GM12878 (cell line): ENCODE measurements around the gene MDC1. TPM values are rescaled to one million over a fixed set of nuclear protein-coding genes. Genes with fewer than 3 reads are reported as not detected.

Experiments used
- ATAC-seq: fragments of 200-7000 bp; cut with Tn5 transposase; 3 replicates; pipeline ENCODE4 v1.9.1; 2020; ENCODE audit warnings: mild to moderate bottlenecking, moderate library complexity
- BruUV-seq: library from RNA; stranded (reverse); fragments of 400-500 nt; replicated peaks from 2 replicates; lab custom pipeline; 2021; lab: Mats Ljungman, UMichigan
- CTCF ChIA-PET: fragments of 300-600 bp; sonication (Branson Sonifier 250); formaldehyde crosslinking; extraction: SDS; loops from one replicate; lab custom pipeline; 2021; ENCODE audit warnings: inconsistent platforms; lab: Yijun Ruan, JAX
- POLR2A ChIA-PET: fragments of 350-600 bp; formaldehyde crosslinking; extraction: SDS; loops from one replicate; lab custom pipeline; 2021; ENCODE audit warnings: inconsistent platforms; lab: Charles Lee
- RAD21 ChIA-PET: fragments of 300-600 bp; sonication (Branson Sonifier 250); formaldehyde crosslinking; loops from one replicate; lab custom pipeline; 2023; ENCODE audit warnings: antibody characterized with exemption; ENCODE audit not compliant: unreplicated experiment; lab: Charles Lee
- SMC1A ChIA-PET: fragments of 300-600 bp; sonication (Branson Sonifier 250); formaldehyde crosslinking; loops from one replicate; lab custom pipeline; 2023; ENCODE audit not compliant: unreplicated experiment, uncharacterized antibody; lab: Charles Lee
- DNase-seq: peaks from one replicate; pipeline ENCODE4 v3.0.0-alpha.2; 2011; ENCODE audit warnings: low read depth, low spot score
- FAIRE-seq: peaks from 3 replicates; lab custom pipeline; 2011; peaks lifted over from hg19 to GRCh38; lab: Jason Lieb, UNC
- H2AFZ ChIP-seq: 2 replicates; pipeline ENCODE4 v1.6.0; 2011; ENCODE audit warnings: low read depth, low read length, control low read depth; ENCODE audit not compliant: control insufficient read depth
- H3K27ac ChIP-seq: 2 replicates; pipeline ENCODE4 v1.5.1; 2011; ENCODE audit warnings: control low read depth; ENCODE audit not compliant: control insufficient read depth, insufficient read depth
- H3K27me3 ChIP-seq, 2 experiments: replicated peaks in 1 of 2; 2 replicates each; pipeline versions ENCODE4 v1.6.0 to v1.6.1; 2011; ENCODE audit warnings: low read length in 1 of 2; ENCODE audit not compliant: control insufficient read depth in 2 of 2, insufficient read depth in 2 of 2
- H3K36me3 ChIP-seq, 2 experiments: 2 replicates each; pipeline ENCODE4 v1.5.1; 2011; ENCODE audit warnings: low read length in 1 of 2; ENCODE audit not compliant: control insufficient read depth in 2 of 2, insufficient read depth in 2 of 2
- H3K4me1 ChIP-seq: 2 replicates; pipeline ENCODE4 v1.6.1; 2011; ENCODE audit warnings: mild to moderate bottlenecking, low read length, moderate library complexity, mixed read lengths; ENCODE audit not compliant: control insufficient read depth, insufficient read depth
- H3K4me2 ChIP-seq: 2 replicates; pipeline ENCODE4 v1.6.0; 2011; ENCODE audit warnings: control low read depth; ENCODE audit not compliant: control insufficient read depth, insufficient read depth
- H3K4me3 ChIP-seq: fragments of 200-600 bp; sonication (generic); 2 replicates; pipeline ENCODE4 v1.5.1; 2016
- H3K79me2 ChIP-seq: 2 replicates; pipeline ENCODE4 v1.6.0; 2011; ENCODE audit warnings: low read length; ENCODE audit not compliant: control insufficient read depth, insufficient read depth
- H3K9ac ChIP-seq: 2 replicates; pipeline ENCODE4 v1.8.0; 2011; ENCODE audit warnings: low read length, control low read depth, mixed read lengths; ENCODE audit not compliant: control insufficient read depth, insufficient read depth
- H3K9me3 ChIP-seq: replicated peaks from 3 replicates; pipeline ENCODE4 v1.5.1; 2011; ENCODE audit warnings: mild to moderate bottlenecking, low read length; ENCODE audit not compliant: control insufficient read depth, insufficient read depth
- H4K20me1 ChIP-seq: 2 replicates; pipeline ENCODE4 v1.6.0; 2011; ENCODE audit not compliant: control insufficient read depth, insufficient read depth
- EGR1 ChIP-seq, 2 experiments: IDR thresholded peaks; 1 replicate in 1 of 2; 2 replicates in 1 of 2; pipeline ENCODE4 v1.6.1; 2011 to 2012; ENCODE audit warnings: low read depth in 2 of 2, low read length in 2 of 2, borderline replicate concordance in 1 of 2, mild to moderate bottlenecking in 1 of 2, moderate library complexity in 1 of 2
- MEF2B ChIP-seq: fragments of 450-650 bp; IDR thresholded peaks from 2 replicates; pipeline ENCODE4 v1.6.1; 2018; ENCODE audit warnings: mild to moderate bottlenecking, moderate library complexity; ENCODE audit not compliant: partially characterized antibody, poor library complexity, severe bottlenecking
- NR2C2 ChIP-seq: IDR thresholded peaks from 2 replicates; pipeline ENCODE4 v1.6.1; 2011; ENCODE audit warnings: borderline replicate concordance, low read depth; ENCODE audit not compliant: control insufficient read depth, insufficient read length
- POLR2AphosphoS2 ChIP-seq: IDR thresholded peaks from 2 replicates; pipeline ENCODE4 v1.6.1; 2011; ENCODE audit warnings: low read depth, mild to moderate bottlenecking, low read length, improper control_type of control experiment, moderate library complexity
- RAD21 ChIP-seq: IDR thresholded peaks from 2 replicates; pipeline ENCODE4 v1.6.1; 2011; ENCODE audit warnings: mild to moderate bottlenecking, low read depth, low read length, moderate library complexity; ENCODE audit not compliant: insufficient read depth
- WGBS: methylation state at CpG from one replicate; pipeline ENCODE4 v1.1.6; 2016; ENCODE audit warnings: low lambda C conversion rate; ENCODE audit not compliant: insufficient replicate concordance, insufficient coverage; ENCODE audit errors: missing lambda C conversion rate; 5-methylcytosine and 5-hydroxymethylcytosine counted together
- in situ Hi-C: fragments of 300-500 bp; cut with MboI; formaldehyde crosslinking; loops from 9 replicates; pipeline ENCODE4 v1.14.3; 2018; ENCODE audit warnings: mixed read lengths
- intact Hi-C: fragments of 100-400 bp; cut with micrococcal nuclease; formaldehyde crosslinking; loops from one replicate; pipeline ENCODE4 v1.14.2; 2022; ENCODE audit not compliant: unreplicated experiment
- polyA plus RNA-seq, 11 experiments: library from polyadenylated mRNA; depleted of rRNA in 4 of 11; unstranded in 6 of 11; stranded (reverse) in 5 of 11; fragments of >200 nt; fragmentation: Nextera tagmentation in 4 of 11; fragmentation: Illumina TruSeq in 1 of 11; extraction: Ambion mirVana in 4 of 11; extraction: Trizol in 1 of 11; gene quantifications; 1 replicate in 1 of 11; 2 replicates in 10 of 11; pipeline versions ENCODE4 v1.2.1 to v1.2.3, GENCODE V29; 2011 to 2016; ENCODE audit warnings: inconsistent platforms in 2 of 11, missing spikeins in 2 of 11, low read depth in 1 of 11
- total RNA-seq, 4 experiments: library from RNA; depleted of rRNA in 3 of 4; stranded (reverse); fragments of >200 nt in 3 of 4; fragmentation: Illumina TruSeq in 1 of 4; extraction: Trizol in 1 of 4; gene quantifications; 2 replicates each; pipeline versions ENCODE4 v1.2.1 to v1.2.3, GENCODE V29; 2013 to 2021
- TF ChIP-seq, protein P1 (sequence below): fragments of 450-650 bp; formaldehyde crosslinking; IDR thresholded peaks from 2 replicates; pipeline ENCODE4 v1.5.0; 2022; ENCODE audit warnings: mild to moderate bottlenecking, missing genetic modification characterization
- TF ChIP-seq, protein P2 (sequence below): fragments of 450-650 bp; IDR thresholded peaks from 2 replicates; pipeline ENCODE4 v1.6.1; 2017; ENCODE audit warnings: low read depth, mild to moderate bottlenecking, moderate library complexity
- TF ChIP-seq, protein P3 (sequence below): fragments of 450-650 bp; IDR thresholded peaks from 2 replicates; pipeline ENCODE4 v1.6.1; 2016; ENCODE audit warnings: mild to moderate bottlenecking, moderate library complexity, borderline replicate concordance

MDC1 gene
- total and polyA plus RNA-seq, 10 of the 15 experiments (the other 5 are each of a cell fraction or from before 2014, with no cell fraction given), result 5.1 to 62.5 (median 22.4) TPM

DNA sequence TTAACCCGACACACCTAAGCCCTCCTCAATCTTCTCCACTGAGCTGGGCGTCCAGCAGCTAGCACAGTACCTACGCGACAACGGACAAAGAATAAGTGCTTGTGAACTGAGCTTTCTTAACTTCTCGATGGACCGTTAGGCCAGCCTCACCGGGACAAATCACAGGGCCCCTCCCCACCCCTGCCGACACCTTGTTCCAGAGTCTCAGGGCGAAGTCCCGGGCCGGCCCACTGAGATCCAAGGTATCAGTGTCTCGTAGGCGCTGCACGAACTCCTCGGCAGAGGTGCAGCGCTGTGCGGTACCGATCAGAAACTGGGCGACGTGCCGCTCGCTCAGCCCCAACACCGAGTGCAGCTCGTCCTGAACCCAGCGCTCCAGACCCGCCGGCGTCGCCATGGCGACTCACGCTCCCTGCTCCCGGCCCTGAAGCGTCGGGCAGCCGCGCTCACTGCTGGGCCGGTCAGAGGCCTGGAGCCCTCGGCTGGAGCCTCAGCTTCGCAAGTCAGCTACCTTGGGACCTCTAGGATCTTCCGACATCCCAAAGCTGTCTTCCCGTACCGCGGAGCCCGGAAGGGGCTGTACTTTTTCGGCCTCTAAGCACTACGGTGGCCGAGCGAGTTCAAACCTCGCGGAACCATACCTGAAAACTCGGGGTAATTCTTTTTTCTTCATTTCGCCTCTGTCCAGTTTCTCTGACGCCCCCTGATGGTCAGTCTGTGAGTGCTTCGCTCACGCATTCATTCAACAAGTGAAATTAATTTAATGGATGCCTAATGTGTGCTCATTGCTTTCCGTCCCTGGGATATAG is 44.4 kb downstream of the MDC1 start, which contains the start of gene DHX16:
TSS of gene DHX16 (minus strand) at position 562 of the 809 bp plus-strand sequence. CDS start at position 397, 165 bp downstream.
- SMC1A ChIA-PET, result interaction anchor here (0.5 to 2.4 kb wide), 17 partner anchors 9 to 211 kb away, joined by 3 to 20 read pairs (median 4); partner anchors contain the start of genes MRPS18B and PPP1R10
- under 1% methylated on average over 57 of the region's 57 CpGs for WGBS
- Histone ChIP-seq H4K20me1 (no peaks in the 10 kb centered on the region), H3K9ac (peak within 1 kb of the TSS; percentile 90), H3K4me2 (peak within 1 kb of the TSS; percentile 81), H3K36me3 (peaks cover 8 to 19% of the 10 kb centered on the region in 2 experiments), H3K79me2 (peaks cover 14% of the 10 kb centered on the region), H3K9me3 (no peaks in the 10 kb centered on the region), H3K27ac (peak within 1 kb of the TSS; percentile 79), H3K27me3 (no peaks in the 10 kb centered on the region), H3K4me1 (peaks cover 8% of the 10 kb centered on the region), H2AFZ (peak within 1 kb of the TSS; percentile 95), H3K4me3 (peak within 1 kb of the TSS; percentile 99)
- CTCF ChIA-PET, result interaction anchor here (0.8 to 7.7 kb wide), 25 partner anchors 9 to 415 kb away, joined by 3 to 67 read pairs (median 4); partner anchors contain the start of genes C6orf136, MRPS18B, TUBB and VARS2
- FAIRE-seq (peak; percentile 100), DNase-seq (peak; percentile 90), ATAC-seq (peak; percentile 90)
- in situ Hi-C loops, result loop anchor here (5.0 kb wide), 1 partner anchor 190 kb away; no protein-coding TSS in a partner anchor
- RAD21 ChIA-PET, result interaction anchor here (0.7 to 14.2 kb wide), 14 partner anchors 16 to 191 kb away, joined by 3 to 232 read pairs (median 4); partner anchors contain the start of genes ATAT1, MDC1, NRM and PRR3
- POLR2A ChIA-PET, result interaction anchor here (0.6 to 4.0 kb wide), 12 partner anchors 9 to 350 kb away, joined by 3 to 16 read pairs (median 3); no protein-coding TSS in a partner anchor
- intact Hi-C loops, result loop anchor here (1.0 to 5.0 kb wide), 4 partner anchors 26 to 190 kb away; partner anchors contain the start of genes C6orf136, MRPS18B and PPP1R10
- TSS peak; percentile 66 for BruUV-seq
- no peak for TF ChIP-seq MEF2B
- TF ChIP-seq RAD21, result peak; percentile 64
- TF ChIP-seq, protein P1, sequence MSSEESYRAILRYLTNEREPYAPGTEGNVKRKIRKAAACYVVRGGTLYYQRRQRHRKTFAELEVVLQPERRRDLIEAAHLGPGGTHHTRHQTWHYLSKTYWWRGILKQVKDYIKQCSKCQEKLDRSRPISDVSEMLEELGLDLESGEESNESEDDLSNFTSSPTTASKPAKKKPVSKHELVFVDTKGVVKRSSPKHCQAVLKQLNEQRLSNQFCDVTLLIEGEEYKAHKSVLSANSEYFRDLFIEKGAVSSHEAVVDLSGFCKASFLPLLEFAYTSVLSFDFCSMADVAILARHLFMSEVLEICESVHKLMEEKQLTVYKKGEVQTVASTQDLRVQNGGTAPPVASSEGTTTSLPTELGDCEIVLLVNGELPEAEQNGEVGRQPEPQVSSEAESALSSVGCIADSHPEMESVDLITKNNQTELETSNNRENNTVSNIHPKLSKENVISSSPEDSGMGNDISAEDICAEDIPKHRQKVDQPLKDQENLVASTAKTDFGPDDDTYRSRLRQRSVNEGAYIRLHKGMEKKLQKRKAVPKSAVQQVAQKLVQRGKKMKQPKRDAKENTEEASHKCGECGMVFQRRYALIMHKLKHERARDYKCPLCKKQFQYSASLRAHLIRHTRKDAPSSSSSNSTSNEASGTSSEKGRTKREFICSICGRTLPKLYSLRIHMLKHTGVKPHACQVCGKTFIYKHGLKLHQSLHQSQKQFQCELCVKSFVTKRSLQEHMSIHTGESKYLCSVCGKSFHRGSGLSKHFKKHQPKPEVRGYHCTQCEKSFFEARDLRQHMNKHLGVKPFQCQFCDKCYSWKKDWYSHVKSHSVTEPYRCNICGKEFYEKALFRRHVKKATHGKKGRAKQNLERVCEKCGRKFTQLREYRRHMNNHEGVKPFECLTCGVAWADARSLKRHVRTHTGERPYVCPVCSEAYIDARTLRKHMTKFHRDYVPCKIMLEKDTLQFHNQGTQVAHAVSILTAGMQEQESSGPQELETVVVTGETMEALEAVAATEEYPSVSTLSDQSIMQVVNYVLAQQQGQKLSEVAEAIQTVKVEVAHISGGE (CRISPR knock-in tag), result peak; percentile 33; the same call in 1 of the 2 replicates
- TF ChIP-seq, protein P2, sequence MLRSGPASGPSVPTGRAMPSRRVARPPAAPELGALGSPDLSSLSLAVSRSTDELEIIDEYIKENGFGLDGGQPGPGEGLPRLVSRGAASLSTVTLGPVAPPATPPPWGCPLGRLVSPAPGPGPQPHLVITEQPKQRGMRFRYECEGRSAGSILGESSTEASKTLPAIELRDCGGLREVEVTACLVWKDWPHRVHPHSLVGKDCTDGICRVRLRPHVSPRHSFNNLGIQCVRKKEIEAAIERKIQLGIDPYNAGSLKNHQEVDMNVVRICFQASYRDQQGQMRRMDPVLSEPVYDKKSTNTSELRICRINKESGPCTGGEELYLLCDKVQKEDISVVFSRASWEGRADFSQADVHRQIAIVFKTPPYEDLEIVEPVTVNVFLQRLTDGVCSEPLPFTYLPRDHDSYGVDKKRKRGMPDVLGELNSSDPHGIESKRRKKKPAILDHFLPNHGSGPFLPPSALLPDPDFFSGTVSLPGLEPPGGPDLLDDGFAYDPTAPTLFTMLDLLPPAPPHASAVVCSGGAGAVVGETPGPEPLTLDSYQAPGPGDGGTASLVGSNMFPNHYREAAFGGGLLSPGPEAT, result peak; percentile 87
- TF ChIP-seq POLR2AphosphoS2, result no peak
- TF ChIP-seq, protein P3, sequence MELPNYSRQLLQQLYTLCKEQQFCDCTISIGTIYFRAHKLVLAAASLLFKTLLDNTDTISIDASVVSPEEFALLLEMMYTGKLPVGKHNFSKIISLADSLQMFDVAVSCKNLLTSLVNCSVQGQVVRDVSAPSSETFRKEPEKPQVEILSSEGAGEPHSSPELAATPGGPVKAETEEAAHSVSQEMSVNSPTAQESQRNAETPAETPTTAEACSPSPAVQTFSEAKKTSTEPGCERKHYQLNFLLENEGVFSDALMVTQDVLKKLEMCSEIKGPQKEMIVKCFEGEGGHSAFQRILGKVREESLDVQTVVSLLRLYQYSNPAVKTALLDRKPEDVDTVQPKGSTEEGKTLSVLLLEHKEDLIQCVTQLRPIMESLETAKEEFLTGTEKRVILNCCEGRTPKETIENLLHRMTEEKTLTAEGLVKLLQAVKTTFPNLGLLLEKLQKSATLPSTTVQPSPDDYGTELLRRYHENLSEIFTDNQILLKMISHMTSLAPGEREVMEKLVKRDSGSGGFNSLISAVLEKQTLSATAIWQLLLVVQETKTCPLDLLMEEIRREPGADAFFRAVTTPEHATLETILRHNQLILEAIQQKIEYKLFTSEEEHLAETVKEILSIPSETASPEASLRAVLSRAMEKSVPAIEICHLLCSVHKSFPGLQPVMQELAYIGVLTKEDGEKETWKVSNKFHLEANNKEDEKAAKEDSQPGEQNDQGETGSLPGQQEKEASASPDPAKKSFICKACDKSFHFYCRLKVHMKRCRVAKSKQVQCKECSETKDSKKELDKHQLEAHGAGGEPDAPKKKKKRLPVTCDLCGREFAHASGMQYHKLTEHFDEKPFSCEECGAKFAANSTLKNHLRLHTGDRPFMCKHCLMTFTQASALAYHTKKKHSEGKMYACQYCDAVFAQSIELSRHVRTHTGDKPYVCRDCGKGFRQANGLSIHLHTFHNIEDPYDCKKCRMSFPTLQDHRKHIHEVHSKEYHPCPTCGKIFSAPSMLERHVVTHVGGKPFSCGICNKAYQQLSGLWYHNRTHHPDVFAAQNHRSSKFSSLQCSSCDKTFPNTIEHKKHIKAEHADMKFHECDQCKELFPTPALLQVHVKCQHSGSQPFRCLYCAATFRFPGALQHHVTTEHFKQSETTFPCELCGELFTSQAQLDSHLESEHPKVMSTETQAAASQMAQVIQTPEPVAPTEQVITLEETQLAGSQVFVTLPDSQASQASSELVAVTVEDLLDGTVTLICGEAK, result peak; percentile 73; the same call in 1 of the 2 replicates
- TF ChIP-seq EGR1 (IDR thresholded peaks at IDR 0.05; ENCODE audit: borderline replicate concordance in 1 of 2, low read depth in 2 of 2, low read length in 2 of 2), result no peak
- TF ChIP-seq NR2C2, result no peak
